ENCODE measurements around the gene PSG6. TPM values are rescaled to one million over a fixed set of nuclear protein-coding genes. Genes with fewer than 3 reads are reported as not detected.

PSG6 gene
- total and polyA plus RNA-seq, 10 of the 15 experiments (the other 5 are each of a cell fraction or from before 2014, with no cell fraction given) = not detected

DNA sequence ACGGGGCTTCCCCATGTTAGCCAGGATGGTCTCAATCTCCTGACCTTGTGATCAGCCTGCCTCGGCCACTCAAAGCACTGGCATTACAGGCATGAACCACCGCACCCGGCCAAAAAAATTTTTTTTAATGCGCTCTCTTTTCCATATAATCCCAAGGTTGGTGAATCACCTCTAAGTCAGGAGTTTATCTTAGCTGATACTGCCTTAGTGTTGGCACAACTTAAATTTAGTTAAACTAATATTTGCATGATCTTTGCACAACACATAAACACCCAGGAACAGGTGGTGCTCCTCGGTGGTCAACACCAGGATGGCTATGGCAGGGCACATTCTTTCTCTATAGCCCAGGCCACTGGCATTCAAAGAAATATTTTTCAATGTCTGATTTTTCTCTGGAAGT lies 43.4 kb upstream of the PSG6 start:
- H3K36me3 ChIP-seq (ENCODE audit: control insufficient read depth in 2 of 2, insufficient read depth in 2 of 2, low read length in 1 of 2) = no peaks in the 10 kb centered on the region
- TF ChIP-seq SRF (IDR thresholded peaks at IDR 0.05; ENCODE audit: low read depth in 2 of 2, low read length in 2 of 2) = no peak
- TF ChIP-seq TCF3 (IDR thresholded peaks at IDR 0.05; ENCODE audit: borderline replicate concordance, insufficient read depth, low read depth, low read length) = no peak
- TF ChIP-seq MYB (IDR thresholded peaks at IDR 0.05; ENCODE audit: borderline replicate concordance, low read depth, low read length) = no peak
- no peak for TF ChIP-seq CHD2 (IDR thresholded peaks at IDR 0.05; ENCODE audit: borderline replicate concordance, low read depth, low read length)
- no peak for TF ChIP-seq TCF12 (IDR thresholded peaks at IDR 0.05; ENCODE audit: low read depth, low read length)
- no peak for TF ChIP-seq NR2F1 (conservative IDR thresholded peaks at IDR 0.05)
- no peak for TF ChIP-seq SPI1 (IDR thresholded peaks at IDR 0.05; ENCODE audit: borderline replicate concordance, insufficient read depth, low read depth, low read length)
- TF ChIP-seq, protein P1, sequence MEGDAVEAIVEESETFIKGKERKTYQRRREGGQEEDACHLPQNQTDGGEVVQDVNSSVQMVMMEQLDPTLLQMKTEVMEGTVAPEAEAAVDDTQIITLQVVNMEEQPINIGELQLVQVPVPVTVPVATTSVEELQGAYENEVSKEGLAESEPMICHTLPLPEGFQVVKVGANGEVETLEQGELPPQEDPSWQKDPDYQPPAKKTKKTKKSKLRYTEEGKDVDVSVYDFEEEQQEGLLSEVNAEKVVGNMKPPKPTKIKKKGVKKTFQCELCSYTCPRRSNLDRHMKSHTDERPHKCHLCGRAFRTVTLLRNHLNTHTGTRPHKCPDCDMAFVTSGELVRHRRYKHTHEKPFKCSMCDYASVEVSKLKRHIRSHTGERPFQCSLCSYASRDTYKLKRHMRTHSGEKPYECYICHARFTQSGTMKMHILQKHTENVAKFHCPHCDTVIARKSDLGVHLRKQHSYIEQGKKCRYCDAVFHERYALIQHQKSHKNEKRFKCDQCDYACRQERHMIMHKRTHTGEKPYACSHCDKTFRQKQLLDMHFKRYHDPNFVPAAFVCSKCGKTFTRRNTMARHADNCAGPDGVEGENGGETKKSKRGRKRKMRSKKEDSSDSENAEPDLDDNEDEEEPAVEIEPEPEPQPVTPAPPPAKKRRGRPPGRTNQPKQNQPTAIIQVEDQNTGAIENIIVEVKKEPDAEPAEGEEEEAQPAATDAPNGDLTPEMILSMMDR (IDR thresholded peaks at IDR 0.05 in 2 of 3, conservative IDR thresholded peaks at IDR 0.05 in 1 of 3; ENCODE audit: control insufficient read depth in 2 of 3, extremely low read depth in 1 of 3, insufficient read depth in 1 of 3, low read depth in 3 of 3, low read length in 3 of 3) = no peak
- TF ChIP-seq, protein P2, sequence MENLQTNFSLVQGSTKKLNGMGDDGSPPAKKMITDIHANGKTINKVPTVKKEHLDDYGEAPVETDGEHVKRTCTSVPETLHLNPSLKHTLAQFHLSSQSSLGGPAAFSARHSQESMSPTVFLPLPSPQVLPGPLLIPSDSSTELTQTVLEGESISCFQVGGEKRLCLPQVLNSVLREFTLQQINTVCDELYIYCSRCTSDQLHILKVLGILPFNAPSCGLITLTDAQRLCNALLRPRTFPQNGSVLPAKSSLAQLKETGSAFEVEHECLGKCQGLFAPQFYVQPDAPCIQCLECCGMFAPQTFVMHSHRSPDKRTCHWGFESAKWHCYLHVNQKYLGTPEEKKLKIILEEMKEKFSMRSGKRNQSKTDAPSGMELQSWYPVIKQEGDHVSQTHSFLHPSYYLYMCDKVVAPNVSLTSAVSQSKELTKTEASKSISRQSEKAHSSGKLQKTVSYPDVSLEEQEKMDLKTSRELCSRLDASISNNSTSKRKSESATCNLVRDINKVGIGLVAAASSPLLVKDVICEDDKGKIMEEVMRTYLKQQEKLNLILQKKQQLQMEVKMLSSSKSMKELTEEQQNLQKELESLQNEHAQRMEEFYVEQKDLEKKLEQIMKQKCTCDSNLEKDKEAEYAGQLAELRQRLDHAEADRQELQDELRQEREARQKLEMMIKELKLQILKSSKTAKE (IDR thresholded peaks at IDR 0.05; ENCODE audit: low read depth, poor library complexity, severe bottlenecking) = no peak
- TF ChIP-seq LARP7 (IDR thresholded peaks at IDR 0.05) = no peak
- TF ChIP-seq ZNF217 (IDR thresholded peaks at IDR 0.05) = no peak
- TF ChIP-seq, protein P3, sequence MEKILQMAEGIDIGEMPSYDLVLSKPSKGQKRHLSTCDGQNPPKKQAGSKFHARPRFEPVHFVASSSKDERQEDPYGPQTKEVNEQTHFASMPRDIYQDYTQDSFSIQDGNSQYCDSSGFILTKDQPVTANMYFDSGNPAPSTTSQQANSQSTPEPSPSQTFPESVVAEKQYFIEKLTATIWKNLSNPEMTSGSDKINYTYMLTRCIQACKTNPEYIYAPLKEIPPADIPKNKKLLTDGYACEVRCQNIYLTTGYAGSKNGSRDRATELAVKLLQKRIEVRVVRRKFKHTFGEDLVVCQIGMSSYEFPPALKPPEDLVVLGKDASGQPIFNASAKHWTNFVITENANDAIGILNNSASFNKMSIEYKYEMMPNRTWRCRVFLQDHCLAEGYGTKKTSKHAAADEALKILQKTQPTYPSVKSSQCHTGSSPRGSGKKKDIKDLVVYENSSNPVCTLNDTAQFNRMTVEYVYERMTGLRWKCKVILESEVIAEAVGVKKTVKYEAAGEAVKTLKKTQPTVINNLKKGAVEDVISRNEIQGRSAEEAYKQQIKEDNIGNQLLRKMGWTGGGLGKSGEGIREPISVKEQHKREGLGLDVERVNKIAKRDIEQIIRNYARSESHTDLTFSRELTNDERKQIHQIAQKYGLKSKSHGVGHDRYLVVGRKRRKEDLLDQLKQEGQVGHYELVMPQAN (conservative IDR thresholded peaks at IDR 0.05) = no peak
- TF ChIP-seq HDAC6 (IDR thresholded peaks at IDR 0.05; ENCODE audit: unreplicated experiment) = no peak
- no peak for TF ChIP-seq CBX5 (IDR thresholded peaks at IDR 0.05; ENCODE audit: low read depth)
- TF ChIP-seq TBL1XR1 (IDR thresholded peaks at IDR 0.05; ENCODE audit: low read depth, low read length) = no peak
- TF ChIP-seq SUPT20H (IDR thresholded peaks at IDR 0.05; ENCODE audit: borderline replicate concordance, control insufficient read depth, low read depth, low read length) = no peak
- ChIA-PET RAD21 (ENCODE audit: unreplicated experiment) (no interaction called here), POLR2A (no interaction called here), SMC1A (ENCODE audit: uncharacterized antibody, unreplicated experiment) (no interaction called here), CTCF (no interaction called here)
- H3K4me2 ChIP-seq (ENCODE audit: control insufficient read depth, insufficient read depth) = no peak overlapping the region
- DNase-seq (ENCODE audit: low read depth, low spot score) = no peak
- in situ Hi-C loops (cut with MboI) = no loop called here
- H3K4me3 ChIP-seq = no peak overlapping the region
- intact Hi-C loops (cut with micrococcal nuclease; ENCODE audit: unreplicated experiment) = no loop called here
- H3K9me3 ChIP-seq (replicated peaks; ENCODE audit: control insufficient read depth, insufficient read depth, low read length) = no peaks in the 10 kb centered on the region
- no peak overlapping the region for H3K27ac ChIP-seq (ENCODE audit: control insufficient read depth, insufficient read depth)
- no peak for ATAC-seq
- H4K20me1 ChIP-seq (ENCODE audit: control insufficient read depth, insufficient read depth) = no peaks in the 10 kb centered on the region
- no peaks in the 10 kb centered on the region for H3K27me3 ChIP-seq (replicated peaks in 1 of 2; ENCODE audit: control insufficient read depth in 2 of 2, insufficient read depth in 2 of 2, low read length in 1 of 2)
- H3K9ac ChIP-seq (ENCODE audit: control insufficient read depth, insufficient read depth, low read length) = no peak overlapping the region
- WGBS (ENCODE audit: insufficient coverage, insufficient replicate concordance, low lambda C conversion rate, missing lambda C conversion rate) = 31% methylated on average over 6 of the region's 6 CpGs
- no peak overlapping the region for H2AFZ ChIP-seq (ENCODE audit: control insufficient read depth, low read depth, low read length)
- FAIRE-seq = no peak
- no peaks in the 10 kb centered on the region for H3K4me1 ChIP-seq (ENCODE audit: control insufficient read depth, insufficient read depth, low read length)
- BruUV-seq (replicated peaks) = no TSS peak
- no peaks in the 10 kb centered on the region for H3K79me2 ChIP-seq (ENCODE audit: control insufficient read depth, insufficient read depth, low read length)

All from GM12878 (cell line).